Fibroblast of gingiva (primary cell): ENCODE data around the gene TMC1.
A peak's percentile ranks its signal among the peaks of the same experiment; 100 is the strongest.

Source experiments
- DNase-seq: peaks from one replicate; pipeline ENCODE4 v3.0.0-alpha.2; 2011; ENCODE audit warnings: low read depth

TMC1 gene

GRCh38 chr9:72615931-72616330 is 94.5 kb downstream of the TMC1 start:
- no peak for DNase-seq

GRCh38 chr9:72618811-72619210 is 97.4 kb downstream of the TMC1 start:
- no peak for DNase-seq

DNA sequence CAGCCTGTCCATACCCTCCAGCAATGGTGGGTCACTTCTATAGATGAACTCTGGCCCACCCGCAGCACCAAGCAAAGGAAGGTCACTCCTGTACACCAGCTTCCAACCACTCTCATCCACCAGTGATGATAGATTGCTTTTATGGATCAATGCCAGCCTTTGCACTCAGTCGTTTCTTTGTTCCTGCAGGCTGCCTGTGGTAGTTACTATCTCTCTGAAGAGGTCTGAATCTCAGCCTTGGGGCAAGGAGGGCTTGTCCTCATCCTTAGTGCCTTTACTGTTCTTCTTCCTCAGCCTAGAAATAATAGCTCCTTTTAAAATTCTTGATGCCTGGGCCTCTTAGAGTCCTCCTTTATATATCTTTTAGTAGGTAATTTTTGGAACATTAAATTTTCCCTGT is 100.8 kb downstream of the TMC1 start:
- no peak for DNase-seq

- DNase-seq: no peak
These were observed 101.7 kb downstream of the TMC1 start for GRCh38 chr9:72623156-72623555.

DNA sequence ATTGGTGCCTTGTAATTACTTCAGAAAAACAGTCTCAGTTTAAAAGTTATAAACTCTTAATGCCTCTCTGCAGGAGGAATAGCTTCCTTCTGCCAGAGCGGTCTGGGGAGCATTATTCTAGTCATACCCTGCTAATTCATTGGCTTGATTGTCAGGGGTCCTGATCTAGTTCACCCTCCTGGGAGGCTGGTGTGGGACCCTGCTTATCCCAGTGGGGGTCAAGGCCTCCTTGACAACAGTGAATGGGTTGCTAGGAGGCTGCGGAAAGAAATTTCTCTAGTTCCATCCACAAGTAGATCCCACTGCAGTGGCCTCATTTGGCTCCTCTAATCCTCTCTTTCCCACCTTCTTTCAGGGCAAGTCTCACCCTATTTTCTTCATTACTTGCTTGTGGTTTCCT is 105.7 kb downstream of the TMC1 start:
- no peak for DNase-seq

DNA sequence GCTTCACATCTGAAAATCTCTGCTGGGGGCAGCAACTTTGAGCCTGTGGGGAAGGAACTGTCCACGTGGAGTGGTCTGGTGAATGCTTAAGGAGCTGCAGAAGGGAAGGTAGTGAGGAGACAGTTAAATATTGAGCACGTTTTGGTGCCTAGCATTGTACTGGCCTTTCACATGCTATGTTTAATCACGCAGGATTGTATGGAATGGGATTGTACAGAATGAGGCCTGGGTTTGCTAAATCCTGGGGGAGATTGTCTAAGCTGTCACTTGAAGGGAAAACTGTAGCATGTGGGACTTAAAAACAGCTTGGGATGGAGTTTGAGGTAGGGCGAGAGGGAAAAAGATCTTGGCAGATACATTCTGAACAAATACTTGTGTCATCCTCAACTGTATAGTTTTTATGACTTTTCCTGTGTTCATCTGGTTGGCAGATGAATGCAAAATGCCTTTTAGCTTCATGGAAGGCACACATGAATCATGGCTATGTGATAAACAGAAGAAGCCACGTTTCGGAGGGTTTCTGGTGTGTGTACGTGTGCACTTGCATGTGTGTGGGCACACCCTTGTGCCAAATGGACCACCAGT is 106.6 kb downstream of the TMC1 start:
- no peak for DNase-seq

DNA sequence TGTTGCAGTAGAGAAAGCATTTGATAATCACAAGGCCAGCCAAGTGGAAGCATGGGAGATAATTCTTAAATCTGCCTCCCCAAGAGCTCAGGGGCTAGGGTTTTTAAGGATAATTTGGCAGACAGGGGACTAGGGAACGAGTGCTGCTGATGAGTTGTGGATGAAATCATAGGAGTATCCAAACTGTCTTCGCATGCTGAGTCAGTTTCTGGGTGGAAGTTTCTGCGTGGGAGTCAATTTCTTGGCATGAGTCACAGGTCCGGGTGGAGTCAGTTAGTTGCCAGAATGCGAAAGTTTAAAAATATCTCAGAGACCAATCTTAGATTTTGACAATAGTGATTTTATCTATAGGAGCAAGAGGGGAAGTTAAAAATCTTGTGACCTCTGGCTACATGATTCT is 112.6 kb downstream of the TMC1 start:
- DNase-seq: peak; percentile 13

GRCh38 chr9:72635197-72635596 is 113.8 kb downstream of the TMC1 start:
- no peak for DNase-seq

DNA sequence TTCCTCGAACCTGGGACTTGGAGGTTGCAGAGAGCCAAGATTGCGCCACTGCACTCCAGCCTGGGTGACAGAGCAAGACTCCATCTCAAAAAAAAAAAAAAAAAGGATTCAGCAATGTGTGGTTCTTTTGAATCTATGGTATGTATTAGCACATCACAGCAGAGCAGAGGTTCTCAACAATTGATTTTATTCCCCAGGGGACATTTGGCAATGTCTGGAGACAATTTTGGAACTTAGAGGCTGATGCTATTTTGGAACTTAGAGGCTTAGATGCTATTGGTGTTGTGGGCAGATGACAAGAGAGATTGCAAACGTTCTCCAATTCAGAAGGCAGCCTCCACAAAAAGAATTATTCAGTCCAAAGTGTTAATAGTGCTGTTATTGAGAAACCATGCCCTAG is 115.2 kb downstream of the TMC1 start:
- peak; percentile 53 for DNase-seq

DNA sequence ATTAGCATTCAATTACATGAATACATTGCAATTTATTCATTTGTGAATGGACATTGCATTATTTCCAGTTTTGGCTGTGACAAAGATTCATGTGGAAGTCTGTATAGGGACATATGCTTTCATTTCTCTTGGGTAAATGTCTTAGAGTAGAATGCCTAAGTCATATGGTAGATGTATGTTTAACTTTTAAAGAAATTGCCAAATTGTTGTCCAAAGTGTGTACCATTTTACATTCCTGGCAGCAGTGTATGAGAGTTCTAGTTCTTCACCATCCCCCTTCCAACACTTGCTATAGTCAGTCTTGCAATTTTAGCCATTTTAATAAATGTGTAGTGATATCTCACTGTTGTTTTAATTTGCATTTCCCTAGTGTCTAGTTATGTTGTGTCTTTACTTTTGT is 122.2 kb downstream of the TMC1 start:
- DNase-seq: no peak

GRCh38 chr9:72646061-72646460 is 124.7 kb downstream of the TMC1 start:
- no peak for DNase-seq

GRCh38 chr9:72648324-72649126 is 127.1 kb downstream of the TMC1 start:
- no peak for DNase-seq

- DNase-seq: no peak
These were observed 127.7 kb downstream of the TMC1 start for GRCh38 chr9:72649127-72649442.

DNA sequence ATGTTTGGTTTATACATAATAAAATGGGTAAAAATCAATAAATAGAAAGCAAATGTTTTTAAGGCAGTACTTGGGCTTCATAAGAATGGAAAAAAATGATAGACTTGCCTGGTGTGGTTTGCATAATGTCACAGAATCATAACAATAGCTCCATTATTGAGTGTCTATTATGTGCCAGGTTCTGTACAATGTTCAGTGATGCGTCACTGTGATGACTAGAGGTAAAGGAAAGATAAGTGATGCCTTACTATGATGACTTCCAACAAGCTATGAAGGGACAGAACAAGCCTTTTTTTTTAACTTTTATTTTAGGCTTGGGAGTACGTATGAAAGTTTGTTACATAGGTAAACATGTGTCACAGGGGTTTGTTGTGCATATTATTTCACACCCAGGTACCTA is 128.8 kb downstream of the TMC1 start:
- DNase-seq: no peak

DNA sequence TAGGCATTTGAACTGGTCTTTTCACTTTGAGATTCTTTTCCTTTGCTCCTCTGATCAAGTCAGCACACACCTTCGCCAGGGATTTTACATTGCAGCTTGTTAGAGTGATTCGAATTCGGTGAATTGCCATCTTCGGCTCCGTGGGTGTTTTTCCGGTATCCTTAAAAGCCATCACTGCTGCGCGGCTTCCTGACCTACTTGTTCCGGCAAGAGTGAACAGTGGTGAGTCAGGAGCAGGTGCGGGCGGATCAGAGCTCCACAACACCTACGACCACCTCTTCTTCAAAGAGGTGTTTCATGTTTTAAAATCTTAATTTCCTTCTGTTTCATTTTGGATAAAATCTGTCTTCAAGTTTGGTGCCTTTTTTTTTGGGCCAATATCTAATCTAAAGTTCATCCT is 134.6 kb downstream of the TMC1 start:
- no peak for DNase-seq

DNA sequence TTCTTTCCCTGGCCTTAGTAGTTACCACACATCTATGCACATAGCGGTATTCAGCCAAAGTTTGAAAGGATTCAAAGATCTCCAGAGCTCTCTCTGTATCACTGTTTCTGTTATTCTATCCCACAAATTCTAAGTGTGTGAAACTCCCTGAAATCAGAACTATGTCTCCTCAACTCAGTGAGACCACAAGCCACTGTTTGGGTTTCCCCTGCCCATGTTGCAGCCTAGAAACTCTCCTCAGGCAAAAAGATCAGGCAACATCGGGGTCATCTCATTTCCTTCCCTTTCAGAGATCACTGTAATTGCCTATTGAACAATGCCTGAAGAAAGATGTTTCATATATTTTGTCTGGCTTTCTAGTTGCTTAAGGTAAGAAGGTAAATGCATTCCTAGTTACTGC is 135.6 kb downstream of the TMC1 start:
- no peak for DNase-seq

GRCh38 chr9:72658703-72659102 is 137.3 kb downstream of the TMC1 start:
- no peak for DNase-seq

DNA sequence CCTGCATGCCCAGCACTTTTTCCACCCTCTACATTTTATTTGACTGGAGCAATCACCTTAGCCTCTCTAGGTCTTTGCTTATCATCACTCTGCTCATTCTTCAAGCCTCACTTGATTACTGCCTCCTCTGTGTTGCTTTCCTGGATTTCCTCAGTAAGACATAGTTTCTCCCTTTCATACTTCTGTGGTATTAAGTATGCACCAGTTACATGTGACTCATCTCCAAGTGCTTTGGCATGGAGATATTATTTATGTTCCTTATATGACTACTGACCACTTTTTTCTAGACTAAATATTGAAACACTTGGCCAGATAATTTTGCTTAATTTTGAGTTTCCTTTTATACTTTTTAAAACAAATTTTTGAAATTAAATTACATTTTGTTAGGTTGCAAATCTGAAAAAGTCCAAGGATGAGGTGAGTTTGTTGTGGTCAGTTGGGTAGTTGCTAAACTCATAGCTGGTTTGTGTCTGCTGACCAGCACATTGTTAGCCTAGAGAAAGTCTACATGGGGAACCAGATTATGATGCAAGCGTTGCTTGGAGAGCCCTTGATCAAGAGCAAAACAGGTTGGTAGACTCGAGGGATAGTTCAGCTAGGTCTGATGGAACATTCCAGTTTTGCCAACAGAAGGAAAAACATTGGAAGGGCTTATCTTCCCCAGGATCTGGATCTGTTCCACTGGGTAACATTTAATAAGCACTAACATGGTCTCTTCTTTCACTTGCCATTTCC is 140.2 kb downstream of the TMC1 start:
- DNase-seq: peak; percentile 34

DNA sequence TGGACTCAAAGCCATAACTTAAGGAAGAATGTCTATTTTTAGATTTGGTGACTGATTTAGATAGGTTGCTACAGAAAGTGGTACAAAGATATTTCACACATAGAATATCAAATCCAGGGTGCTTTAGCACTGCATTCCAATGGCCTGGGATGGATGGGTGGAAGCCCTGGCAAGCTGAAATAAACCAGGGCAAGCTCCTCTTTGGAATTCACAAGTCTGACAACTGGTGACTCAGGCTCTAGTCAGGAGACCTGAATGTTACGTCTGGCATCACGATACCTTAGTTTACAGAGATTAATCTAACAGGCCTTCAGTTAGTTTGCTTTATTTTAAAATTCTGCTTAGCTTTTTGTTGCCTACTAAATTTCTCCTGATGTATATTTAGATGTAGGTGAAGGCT is 144.0 kb downstream of the TMC1 start:
- DNase-seq: no peak

DNA sequence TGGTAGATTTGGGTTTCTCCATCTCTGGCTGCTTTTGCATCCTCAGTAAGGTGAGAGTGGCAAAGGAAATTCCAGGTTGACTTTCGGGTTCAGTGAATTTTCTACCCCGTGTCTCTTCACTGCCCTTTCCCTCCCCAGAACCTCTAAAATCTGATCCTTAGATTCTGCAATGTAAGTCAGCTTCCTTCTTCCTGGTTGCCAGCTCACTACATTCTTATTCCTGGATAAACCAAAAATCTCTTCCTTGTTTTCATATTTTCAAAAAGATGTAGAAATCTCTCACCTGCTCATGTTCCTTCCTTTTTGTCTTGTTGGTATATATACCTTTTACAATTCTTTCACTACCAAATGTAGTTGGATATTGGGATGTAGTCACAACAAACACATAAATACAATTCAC is 145.8 kb downstream of the TMC1 start:
- DNase-seq: no peak

DNA sequence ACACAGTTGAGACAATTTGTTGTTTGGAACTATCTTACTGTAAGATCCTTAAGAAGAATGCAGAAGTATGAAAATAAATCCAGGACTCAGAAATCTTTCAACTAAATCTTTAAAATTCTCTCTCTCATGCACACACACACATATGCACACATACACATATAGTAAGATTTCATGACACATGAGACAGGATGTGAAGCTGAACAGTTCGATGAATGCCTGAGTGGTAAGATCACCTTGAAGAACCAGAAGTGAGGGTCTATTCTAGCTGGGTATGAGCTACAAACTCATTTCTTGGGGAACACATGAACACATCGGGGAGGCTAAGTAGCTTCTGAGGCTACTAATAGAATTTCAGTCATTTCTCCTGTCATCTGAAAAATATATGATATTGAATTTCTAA is 153.6 kb downstream of the TMC1 start:
- DNase-seq: no peak

DNA sequence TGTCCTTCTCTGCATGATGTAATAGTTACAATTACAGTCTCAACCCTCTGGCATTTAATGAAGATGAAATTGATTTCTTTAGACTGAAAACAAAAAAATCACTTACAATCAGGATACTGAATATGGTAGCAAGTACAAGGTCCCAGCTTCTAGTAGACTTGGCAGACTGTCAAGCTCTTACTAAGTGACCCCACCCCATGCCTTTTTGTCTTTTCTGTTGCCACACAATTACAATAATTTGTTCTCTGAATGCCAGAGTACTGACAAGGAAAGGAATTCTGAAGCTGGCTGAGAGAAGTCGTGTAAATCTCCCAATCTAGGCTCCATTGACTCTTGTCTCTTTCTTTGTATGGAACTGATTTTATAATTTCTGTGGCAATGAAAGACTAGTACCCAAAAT is 154.2 kb downstream of the TMC1 start:
- peak; percentile 5 for DNase-seq

DNA sequence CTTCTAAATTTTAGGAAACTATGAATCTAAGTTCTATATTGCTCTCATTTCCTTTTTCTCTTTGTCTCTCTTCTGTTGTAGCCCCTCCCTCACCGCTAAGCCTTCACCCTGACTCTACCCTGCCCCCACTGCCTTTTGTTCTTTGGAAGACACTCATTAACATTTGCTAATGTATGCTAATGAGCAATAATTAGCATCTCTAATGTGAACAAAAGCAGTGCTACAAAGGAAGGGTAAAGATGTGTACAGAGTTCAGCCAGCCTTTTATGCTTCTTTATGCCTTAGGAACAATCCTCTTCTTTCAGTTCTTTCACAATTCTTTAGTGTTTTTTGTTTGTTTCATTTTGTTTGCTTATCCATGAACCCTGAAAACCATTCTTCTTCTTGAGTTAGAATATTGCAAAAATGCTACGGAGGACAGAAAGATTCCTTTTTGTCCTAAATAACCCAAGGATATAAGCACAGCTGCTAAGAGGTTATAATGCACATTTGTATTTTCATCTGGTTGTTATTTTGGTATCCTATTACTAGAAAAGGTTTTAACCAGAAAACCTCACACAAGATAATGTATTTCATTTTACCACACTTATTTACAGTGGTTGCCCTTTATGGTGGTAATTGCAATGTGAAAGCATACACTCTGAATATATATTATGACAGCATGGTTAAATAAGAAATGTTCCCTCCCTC is 159.3 kb downstream of the TMC1 start:
- DNase-seq: no peak
